Renal pelvis (tissue), 12 donors: ENCODE data around the gene P4HB. TPM values are rescaled to one million over a fixed set of nuclear protein-coding genes. Genes with fewer than 3 reads are reported as not detected.

Source experiments
- DNase-seq: peaks from one replicate; pipeline ENCODE4 v3.0.0-alpha.2; 2013
- long read RNA-seq, 16 experiments: transcript quantifications; one replicate each; lab custom pipeline, GENCODE V29; 2026
- polyA plus RNA-seq, 3 donors: library from polyadenylated mRNA; unstranded; fragments of 120-200 nt; gene quantifications; one replicate each; pipeline ENCODE4 v1.2.1, GENCODE V29; 2013; ENCODE audit not compliant: insufficient read length in 3 of 3

P4HB gene
- 100 to 1,000 TPM; 415 to 451 (median 445) TPM for polyA plus RNA-seq
- long read RNA-seq, donor 1, transcript P4HB-204 (2 exons, 872 nt) = minor isoform, 14 of 150 reads
- long read RNA-seq, donor 1, transcript P4HB-201 (11 exons, 2,603 nt) = major isoform, 103 of 150 reads
- long read RNA-seq, donor 1, transcript P4HB-208 (2 exons, 914 nt) = minor isoform, 6 of 150 reads
- long read RNA-seq, donor 1, transcript P4HB-215 (3 exons, 493 nt) = minor isoform, 5 of 150 reads
- long read RNA-seq, donor 1, partial matches to known transcripts = 8 of 150 reads
- long read RNA-seq, donor 1, other reads (novel, unspliced or antisense) = 6 of 150 reads
- long read RNA-seq, donor 2, transcript P4HB-204 (2 exons, 872 nt) = minor isoform, 5 of 178 reads
- long read RNA-seq, donor 2, transcript P4HB-201 (11 exons, 2,603 nt) = major isoform, 146 of 178 reads
- long read RNA-seq, donor 2, transcript P4HB-215 (3 exons, 493 nt) = minor isoform, 7 of 178 reads
- long read RNA-seq, donor 2, partial matches to known transcripts = 5 of 178 reads
- long read RNA-seq, donor 2, other reads (novel, unspliced or antisense) = 9 of 178 reads
- long read RNA-seq, donor 3, transcript P4HB-201 (11 exons, 2,603 nt) = major isoform, 104 of 165 reads
- long read RNA-seq, donor 3, transcript P4HB-204 (2 exons, 872 nt) = minor isoform, 16 of 165 reads
- long read RNA-seq, donor 3, transcript P4HB-215 (3 exons, 493 nt) = minor isoform, 8 of 165 reads
- long read RNA-seq, donor 3, transcript P4HB-210 (5 exons, 765 nt) = minor isoform, 7 of 165 reads
- long read RNA-seq, donor 3, partial matches to known transcripts = 23 of 165 reads
- long read RNA-seq, donor 3, other reads (novel, unspliced or antisense) = 0 of 165 reads
- long read RNA-seq, donor 4, transcript P4HB-201 (11 exons, 2,603 nt) = major isoform, 136 of 172 reads
- long read RNA-seq, donor 4, transcript P4HB-208 (2 exons, 914 nt) = minor isoform, 5 of 172 reads
- long read RNA-seq, donor 4, transcript P4HB-215 (3 exons, 493 nt) = minor isoform, 6 of 172 reads
- long read RNA-seq, donor 4, transcript P4HB-210 (5 exons, 765 nt) = minor isoform, 6 of 172 reads
- long read RNA-seq, donor 4, partial matches to known transcripts = 7 of 172 reads
- long read RNA-seq, donor 4, other reads (novel, unspliced or antisense) = 7 of 172 reads
- long read RNA-seq, donor 5, transcript P4HB-204 (2 exons, 872 nt) = minor isoform, 10 of 83 reads
- long read RNA-seq, donor 5, transcript P4HB-201 (11 exons, 2,603 nt) = major isoform, 68 of 83 reads
- long read RNA-seq, donor 5, partial matches to known transcripts = 0 of 83 reads
- long read RNA-seq, donor 5, other reads (novel, unspliced or antisense) = 0 of 83 reads
- long read RNA-seq, donor 6, transcript P4HB-204 (2 exons, 872 nt) = minor isoform, 7 of 131 reads
- long read RNA-seq, donor 6, transcript P4HB-201 (11 exons, 2,603 nt) = major isoform, 105 of 131 reads
- long read RNA-seq, donor 6, partial matches to known transcripts = 6 of 131 reads
- long read RNA-seq, donor 6, other reads (novel, unspliced or antisense) = 7 of 131 reads
- long read RNA-seq, donor 7, transcript P4HB-215 (3 exons, 493 nt) = minor isoform, 6 of 308 reads
- long read RNA-seq, donor 7, transcript P4HB-204 (2 exons, 872 nt) = minor isoform, 21 of 308 reads
- long read RNA-seq, donor 7, transcript P4HB-201 (11 exons, 2,603 nt) = major isoform, 176 of 308 reads
- long read RNA-seq, donor 7, partial matches to known transcripts = 90 of 308 reads
- long read RNA-seq, donor 7, other reads (novel, unspliced or antisense) = 7 of 308 reads
- long read RNA-seq, donor 8, transcript P4HB-208 (2 exons, 914 nt) = minor isoform, 6 of 110 reads
- long read RNA-seq, donor 8, transcript P4HB-201 (11 exons, 2,603 nt) = major isoform, 76 of 110 reads
- long read RNA-seq, donor 8, transcript P4HB-204 (2 exons, 872 nt) = minor isoform, 14 of 110 reads
- long read RNA-seq, donor 8, partial matches to known transcripts = 0 of 110 reads
- long read RNA-seq, donor 8, other reads (novel, unspliced or antisense) = 5 of 110 reads
- long read RNA-seq, donor 9, transcript P4HB-204 (2 exons, 872 nt) = minor isoform, 15 of 207 reads
- long read RNA-seq, donor 9, transcript P4HB-210 (5 exons, 765 nt) = minor isoform, 10 of 207 reads
- long read RNA-seq, donor 9, transcript P4HB-215 (3 exons, 493 nt) = minor isoform, 11 of 207 reads
- long read RNA-seq, donor 9, transcript P4HB-201 (11 exons, 2,603 nt) = major isoform, 154 of 207 reads
- long read RNA-seq, donor 9, partial matches to known transcripts = 5 of 207 reads
- long read RNA-seq, donor 9, other reads (novel, unspliced or antisense) = 7 of 207 reads
- long read RNA-seq, donor 10, transcript P4HB-201 (11 exons, 2,603 nt) = major isoform, 85 of 121 reads
- long read RNA-seq, donor 10, transcript P4HB-215 (3 exons, 493 nt) = minor isoform, 6 of 121 reads
- long read RNA-seq, donor 10, transcript P4HB-204 (2 exons, 872 nt) = minor isoform, 16 of 121 reads
- long read RNA-seq, donor 10, transcript P4HB-208 (2 exons, 914 nt) = minor isoform, 11 of 121 reads
- long read RNA-seq, donor 10, partial matches to known transcripts = 0 of 121 reads
- long read RNA-seq, donor 10, other reads (novel, unspliced or antisense) = 0 of 121 reads
- long read RNA-seq, donor 11, transcript P4HB-215 (3 exons, 493 nt) = minor isoform, 5 of 134 reads
- long read RNA-seq, donor 11, transcript P4HB-204 (2 exons, 872 nt) = minor isoform, 20 of 134 reads
- long read RNA-seq, donor 11, transcript P4HB-201 (11 exons, 2,603 nt) = major isoform, 90 of 134 reads
- long read RNA-seq, donor 11, partial matches to known transcripts = 6 of 134 reads
- long read RNA-seq, donor 11, other reads (novel, unspliced or antisense) = 7 of 134 reads
- long read RNA-seq, donor 12, transcript P4HB-204 (2 exons, 872 nt) = minor isoform, 11 of 215 reads
- long read RNA-seq, donor 12, transcript P4HB-201 (11 exons, 2,603 nt) = major isoform, 167 of 215 reads
- long read RNA-seq, donor 12, transcript P4HB-215 (3 exons, 493 nt) = minor isoform, 7 of 215 reads
- long read RNA-seq, donor 12, partial matches to known transcripts = 15 of 215 reads
- long read RNA-seq, donor 12, other reads (novel, unspliced or antisense) = 9 of 215 reads
- long read RNA-seq, donor 13, transcript P4HB-204 (2 exons, 872 nt) = minor isoform, 9 of 81 reads
- long read RNA-seq, donor 13, transcript P4HB-215 (3 exons, 493 nt) = minor isoform, 8 of 81 reads
- long read RNA-seq, donor 13, transcript P4HB-201 (11 exons, 2,603 nt) = major isoform, 52 of 81 reads
- long read RNA-seq, donor 13, partial matches to known transcripts = 5 of 81 reads
- long read RNA-seq, donor 13, other reads (novel, unspliced or antisense) = 0 of 81 reads
- long read RNA-seq, donor 14 = 0 reads
- long read RNA-seq, donor 15 = 0 reads
- long read RNA-seq, donor 16, transcript P4HB-204 (2 exons, 872 nt) = minor isoform, 19 of 169 reads
- long read RNA-seq, donor 16, transcript P4HB-201 (11 exons, 2,603 nt) = major isoform, 113 of 169 reads
- long read RNA-seq, donor 16, transcript P4HB-215 (3 exons, 493 nt) = minor isoform, 11 of 169 reads
- long read RNA-seq, donor 16, transcript P4HB-210 (5 exons, 765 nt) = minor isoform, 6 of 169 reads
- long read RNA-seq, donor 16, partial matches to known transcripts = 13 of 169 reads
- long read RNA-seq, donor 16, other reads (novel, unspliced or antisense) = 0 of 169 reads

DNA sequence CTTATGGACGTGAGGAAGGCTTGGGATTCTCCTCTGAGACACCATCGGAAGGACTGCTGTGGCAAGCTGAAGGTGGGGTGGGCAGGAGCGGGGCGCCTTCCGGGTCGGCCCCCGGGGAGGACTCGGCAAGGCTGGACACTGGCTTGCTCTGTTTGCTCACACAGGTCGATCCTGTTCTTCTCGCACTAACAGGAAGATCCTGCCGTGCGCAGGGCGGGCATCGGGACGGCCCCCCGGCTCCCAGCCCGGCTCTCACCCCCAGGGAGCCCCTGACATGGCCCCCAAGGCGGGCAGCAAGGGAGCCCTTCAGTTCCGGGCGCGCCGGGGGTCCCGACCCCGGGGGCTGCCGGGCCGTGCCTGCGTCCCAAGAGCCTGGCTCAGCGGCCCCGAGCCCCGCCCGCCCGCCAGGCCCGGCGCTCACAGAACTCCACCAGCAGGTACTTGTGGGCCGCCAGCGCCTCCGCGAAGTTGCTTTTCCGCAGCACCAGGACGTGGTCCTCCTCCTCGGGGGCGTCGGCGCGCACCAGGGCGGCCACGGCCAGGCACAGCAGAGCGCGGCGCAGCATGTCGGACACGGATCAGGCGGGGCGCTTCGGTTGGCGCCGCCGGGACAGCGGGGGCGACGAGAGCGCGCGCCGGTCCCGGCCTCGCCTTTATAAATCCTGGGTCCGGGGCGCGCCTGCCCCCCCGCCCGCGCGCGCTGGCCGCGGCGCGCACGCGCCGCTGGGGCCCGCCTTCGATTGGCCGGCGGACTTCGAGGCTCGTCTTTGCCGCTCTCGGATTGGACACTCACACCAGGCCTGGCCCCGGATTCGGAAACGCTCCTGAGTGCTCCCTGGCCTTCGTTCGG lies at the start of gene P4HB:
Gene P4HB (minus strand): TSS at position 630 of the 850 bp plus-strand sequence. CDS start 64 bp downstream, at position 566.
- DNase-seq = no peak

DNA sequence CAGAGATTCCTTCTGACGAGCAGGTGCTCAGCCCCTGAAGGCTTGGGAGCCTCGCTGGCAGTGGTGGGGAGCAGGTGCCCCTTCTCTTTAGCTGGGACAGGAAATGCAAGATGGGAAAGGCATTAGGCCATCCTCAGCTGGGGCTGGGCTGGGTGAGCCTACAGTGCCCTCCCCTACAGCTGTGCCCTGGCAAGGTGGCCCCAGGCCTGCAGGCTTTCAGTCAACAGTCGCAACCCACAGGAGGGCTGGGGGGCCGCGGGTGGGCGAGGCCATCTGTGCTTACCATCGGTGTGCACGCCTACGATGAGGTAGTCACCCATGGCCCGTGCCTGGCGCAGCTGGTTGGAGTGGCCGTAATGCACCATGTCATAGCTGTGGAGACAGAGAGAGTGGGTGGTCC lies 48.9 kb upstream of the P4HB start:
- DNase-seq = no peak

DNA sequence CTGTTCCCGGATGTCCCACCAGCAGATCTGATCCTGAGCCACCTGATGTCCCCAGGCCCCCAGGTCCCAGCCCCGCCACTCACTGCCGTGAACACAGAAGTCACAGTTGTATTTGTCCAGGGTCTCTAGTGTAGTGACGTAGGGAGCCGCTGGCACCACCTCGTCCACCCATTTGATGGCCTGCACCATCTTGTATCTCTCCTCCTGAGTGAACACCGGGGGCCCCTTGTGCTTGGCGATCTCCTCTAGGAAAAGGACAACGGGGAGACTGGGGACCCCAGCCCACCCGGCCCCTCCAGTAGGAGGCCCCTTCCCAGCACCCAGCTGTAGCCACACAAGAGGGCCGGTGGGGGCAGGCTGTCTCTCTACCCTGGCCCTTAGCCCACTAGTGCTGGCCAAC lies 48.5 kb upstream of the P4HB start:
- no peak for DNase-seq

DNA sequence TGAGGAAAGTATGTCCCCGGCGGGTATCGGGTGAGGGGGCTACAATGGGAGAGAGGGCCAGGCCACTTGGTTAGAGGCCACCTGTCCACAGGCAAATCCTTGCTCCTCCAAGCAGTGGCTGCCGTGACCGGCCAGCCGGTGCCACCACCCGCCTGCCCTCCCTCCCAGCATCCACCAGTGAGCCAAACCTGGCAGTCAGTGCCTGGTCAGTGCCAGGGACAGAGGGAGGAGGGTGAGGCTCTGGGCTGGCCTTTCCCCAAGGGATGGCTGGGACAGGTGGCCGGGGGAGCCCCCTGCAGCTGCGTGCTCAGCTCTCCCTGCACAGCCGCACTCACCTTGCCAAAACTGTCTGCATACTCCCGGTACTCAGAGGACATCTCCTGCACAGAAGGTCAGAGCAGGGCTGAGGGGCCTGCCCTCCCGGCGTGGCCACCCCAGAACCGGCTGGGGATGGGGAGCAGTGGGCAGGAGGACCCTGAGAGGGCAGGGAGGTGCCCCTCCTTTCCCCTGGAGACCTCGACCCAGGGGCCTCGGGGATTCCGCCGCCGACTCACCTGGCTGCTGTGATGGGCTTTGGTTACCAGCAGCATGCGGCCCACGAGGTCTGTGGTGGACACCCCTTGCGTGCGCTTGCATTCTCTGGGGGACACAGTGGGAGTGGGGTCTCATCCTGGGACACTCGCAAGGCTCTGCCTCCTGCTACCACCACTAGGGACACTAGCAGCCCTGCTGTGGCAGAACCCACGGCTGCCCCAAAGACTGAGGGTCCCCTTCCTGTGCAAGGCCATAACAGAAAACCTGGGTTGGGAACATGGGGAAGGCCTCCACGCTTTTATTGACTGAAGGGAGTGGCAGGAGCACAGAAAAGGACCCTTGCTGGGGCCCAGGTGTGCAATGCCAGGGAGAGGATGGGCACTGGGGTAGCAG lies 47.1 kb upstream of the P4HB start:
- no peak for DNase-seq

DNA sequence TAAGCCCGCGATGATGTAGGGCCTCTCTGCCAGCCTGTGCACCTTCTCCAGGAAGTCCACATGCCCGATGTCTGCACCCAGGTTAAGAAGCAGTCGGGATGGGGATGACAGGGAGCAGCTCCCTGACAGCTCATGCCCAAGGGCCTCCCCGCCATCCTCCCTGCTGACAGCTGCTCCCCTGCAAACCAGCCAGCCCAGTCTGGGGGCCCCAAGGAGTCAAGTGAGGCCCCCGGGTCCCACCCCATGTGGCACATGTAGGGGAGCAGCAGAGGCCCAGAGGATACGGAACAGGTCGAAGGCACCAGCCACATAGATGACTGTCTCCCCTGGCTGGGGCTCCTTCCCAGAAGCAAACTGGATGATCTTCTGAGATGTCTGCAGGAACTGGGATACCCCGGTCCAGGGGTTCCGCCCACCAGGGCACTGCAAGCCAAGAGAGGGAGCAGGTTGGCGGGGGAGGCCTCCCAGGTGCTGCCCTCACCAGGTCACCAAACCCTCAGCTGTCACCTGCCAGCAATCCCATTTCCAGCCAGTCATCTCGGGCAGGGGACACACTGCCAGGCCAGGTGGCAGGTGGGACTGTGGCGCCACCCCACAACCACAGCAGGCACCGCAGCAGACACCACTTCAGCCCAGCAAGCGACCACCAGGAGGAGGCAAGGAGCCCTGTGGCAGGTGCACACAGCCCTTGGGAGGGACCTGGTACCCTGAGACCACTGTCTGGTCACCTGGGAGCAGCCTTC lies 46.3 kb upstream of the P4HB start:
- DNase-seq = no peak

DNA sequence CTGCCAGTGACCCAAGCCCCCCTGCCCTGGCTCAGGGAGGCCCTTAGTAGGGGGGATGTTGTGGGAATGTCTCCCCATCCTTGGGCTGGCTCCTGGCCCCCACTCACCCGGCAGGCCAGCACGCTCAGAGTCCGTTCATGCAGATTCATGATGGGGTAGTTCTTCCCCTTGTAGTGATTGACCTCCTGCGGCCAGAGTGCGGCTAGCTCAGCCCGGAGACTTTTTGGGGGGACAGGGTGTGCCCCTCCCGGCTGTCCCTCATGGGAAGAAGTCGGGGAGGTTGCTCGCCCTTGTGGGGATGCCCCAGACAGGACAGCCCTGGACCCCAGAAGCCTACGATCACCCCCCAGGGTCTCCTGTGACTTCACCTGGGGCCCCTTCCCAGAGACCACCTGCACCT lies 45.7 kb upstream of the P4HB start:
- no peak for DNase-seq

DNA sequence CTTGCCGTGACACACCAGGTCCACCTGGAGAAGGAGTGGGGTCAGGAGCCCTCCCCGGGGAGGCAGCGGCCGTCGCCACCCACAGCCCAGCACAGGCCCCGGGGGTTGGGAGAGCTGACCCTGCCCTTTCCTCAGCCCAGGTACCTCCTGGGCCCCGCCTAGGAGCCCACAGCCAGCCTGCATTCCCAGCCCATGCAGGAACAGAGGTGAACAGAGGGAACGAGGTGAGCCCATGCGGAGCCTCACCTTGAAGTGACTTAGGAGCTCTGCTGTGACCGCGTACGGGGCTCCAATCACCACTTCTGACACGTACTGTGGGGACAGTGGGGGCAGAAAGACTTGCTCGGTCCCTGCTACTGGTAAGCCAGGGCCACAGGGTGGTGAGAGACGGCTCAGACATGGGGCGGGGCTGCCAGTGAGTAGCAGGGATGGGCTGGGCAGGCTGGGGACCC lies 45.1 kb upstream of the P4HB start:
- no peak for DNase-seq

DNA sequence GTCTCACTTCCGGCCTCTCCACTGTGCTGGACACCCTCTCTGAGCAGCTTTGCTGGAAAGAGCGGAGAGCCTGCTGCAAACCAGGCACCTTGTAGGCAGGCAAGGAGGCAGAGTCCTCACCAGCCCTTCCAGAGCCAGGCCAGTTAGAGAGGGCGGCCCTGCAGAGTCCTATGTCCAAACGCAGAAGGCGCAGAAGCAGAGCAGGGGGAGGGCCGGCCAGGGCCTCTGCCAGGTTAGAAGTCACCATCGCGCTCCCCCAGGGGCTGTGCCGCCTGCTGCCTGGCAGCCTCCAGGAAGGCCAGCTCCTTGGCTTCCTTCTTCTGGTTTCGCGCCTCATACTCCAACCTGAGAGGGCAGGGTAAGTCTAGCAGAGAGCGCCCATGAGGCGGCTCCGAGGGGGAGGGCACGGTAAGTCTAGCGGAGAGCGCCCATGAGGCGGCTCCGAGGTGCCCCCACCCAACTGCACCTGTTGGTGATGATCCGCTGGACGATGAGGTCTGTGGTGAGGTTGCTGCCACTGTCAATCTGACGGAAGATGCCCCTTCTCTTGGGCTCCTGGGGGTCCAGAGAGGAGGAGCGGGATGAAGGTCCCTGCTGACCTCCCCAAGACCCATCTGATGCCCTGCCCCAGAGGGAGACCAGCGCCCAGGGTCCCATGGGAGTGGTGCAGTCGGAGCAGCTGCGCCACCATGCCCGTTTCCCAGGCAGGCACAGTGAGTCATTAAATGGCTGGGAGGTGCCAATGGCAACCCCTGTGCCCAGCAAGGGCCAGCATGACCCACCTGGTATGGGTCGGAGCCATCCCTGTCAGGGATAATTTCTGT lies 44.5 kb upstream of the P4HB start:
- no peak for DNase-seq

DNA sequence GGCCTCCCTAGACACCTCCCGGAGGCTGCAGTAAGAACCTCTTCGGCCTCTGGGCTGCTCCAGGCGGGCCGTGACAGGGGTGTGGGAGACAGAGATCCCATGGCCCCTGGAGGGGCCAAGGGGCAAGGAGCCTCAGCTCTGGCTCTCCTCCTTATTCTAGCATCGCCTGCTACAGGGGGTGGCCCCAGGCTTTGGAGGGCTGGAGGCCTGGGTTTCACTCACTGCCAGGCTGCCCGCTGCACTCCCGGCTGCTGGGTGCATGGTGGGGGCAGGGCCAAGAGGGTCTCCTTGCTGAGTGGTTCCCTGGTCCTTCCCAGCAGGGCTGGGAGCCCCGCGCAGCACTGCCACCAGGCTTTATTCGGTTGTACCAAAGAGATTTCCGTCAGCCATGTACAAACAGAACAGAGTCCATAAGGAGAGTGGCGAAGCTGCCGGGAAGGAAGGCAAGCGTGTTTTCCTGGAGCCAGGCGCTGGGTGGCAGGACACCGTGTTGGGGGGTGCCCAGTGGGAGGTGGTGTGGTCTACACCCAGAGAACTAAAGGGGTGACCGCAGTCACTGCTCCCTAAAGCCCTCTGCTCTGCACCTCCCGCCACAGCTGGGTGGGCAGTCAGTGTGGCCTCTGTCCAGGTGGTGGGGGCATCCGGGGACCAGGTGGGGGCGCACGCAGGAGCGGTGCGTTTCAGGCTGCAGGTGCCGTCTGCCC lies 43.7 kb upstream of the P4HB start:
- DNase-seq = no peak

DNA sequence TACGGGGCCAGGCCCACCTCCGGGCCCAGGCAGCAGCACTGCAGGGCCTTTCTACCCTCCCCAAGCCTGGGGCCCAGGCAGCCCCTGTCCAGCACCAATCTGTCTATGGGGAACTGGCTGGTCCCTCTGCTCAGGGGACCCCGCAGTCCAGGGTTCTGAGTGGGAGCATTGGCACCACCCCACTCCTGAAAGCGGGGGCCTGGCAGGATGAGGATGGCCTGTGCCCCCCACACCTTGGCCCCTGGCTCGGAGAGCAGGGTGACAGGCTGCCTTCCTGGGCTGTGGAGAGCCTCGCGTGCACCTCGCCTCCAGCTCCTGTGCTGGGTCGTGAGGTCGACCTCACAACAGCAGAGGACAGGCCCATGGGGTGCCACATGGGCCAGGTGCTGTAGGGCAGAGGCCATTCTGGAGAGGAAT lies 43.1 kb upstream of the P4HB start:
- no peak for DNase-seq

DNA sequence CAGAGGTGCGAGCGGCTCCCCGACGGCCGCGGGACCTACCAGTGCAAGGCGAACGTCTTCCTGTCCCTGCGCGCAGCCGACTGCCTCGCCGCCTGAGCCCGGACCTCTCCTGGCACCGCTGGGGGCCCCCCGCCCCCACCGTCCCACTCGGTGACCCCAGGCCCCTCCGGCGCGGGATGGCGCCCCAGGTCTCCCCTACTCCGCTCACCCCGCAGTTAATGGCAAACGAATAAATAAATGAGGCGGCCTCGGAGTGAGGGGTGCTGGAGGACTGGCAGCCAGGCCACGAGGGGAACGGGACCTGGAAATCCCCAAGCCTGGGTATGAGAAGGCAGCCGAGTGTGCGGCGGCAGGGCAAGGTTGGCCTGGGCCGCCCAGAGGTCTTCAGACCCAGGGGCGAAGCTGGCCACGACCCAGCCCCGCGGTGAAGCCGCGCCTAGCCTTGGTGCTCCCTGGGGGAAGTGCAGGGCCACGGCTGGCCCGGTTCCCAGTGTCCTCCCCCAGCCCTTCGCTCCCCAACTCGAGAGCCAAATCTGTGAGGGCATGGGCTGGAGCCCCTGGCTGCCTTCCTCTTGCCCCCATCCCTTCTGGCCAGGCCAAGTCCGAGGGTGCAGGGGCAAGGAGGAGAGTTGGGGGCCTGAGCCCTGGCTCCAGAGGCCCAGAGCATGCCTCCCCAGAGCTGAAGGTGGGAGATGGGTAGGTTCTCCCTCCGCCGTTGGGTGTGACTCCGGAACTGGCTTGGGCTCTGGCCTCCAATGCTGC lies 42.5 kb upstream of the P4HB start:
- DNase-seq = no peak
